HG03378 (cell line): ENCODE measurements around the gene MYO18B.

ENCODE experiments used
- ATAC-seq: cut with Tn5 transposase; IDR thresholded peaks from one replicate; pipeline ENCODE4 v1.9.1; 2021; ENCODE audit warnings: mild to moderate bottlenecking, moderate library complexity; ENCODE audit not compliant: unreplicated experiment

MYO18B gene

GRCh38 chr22:25770333-25770732 lies 28.3 kb downstream of the MYO18B start:
- no peak for ATAC-seq

- ATAC-seq, result no peak
Observed at GRCh38 chr22:25772288-25772687, 30.3 kb downstream of the MYO18B start.

- no peak for ATAC-seq
Observed at GRCh38 chr22:25774575-25775026, 32.6 kb downstream of the MYO18B start.

GRCh38 chr22:25775531-25775930 lies 33.5 kb downstream of the MYO18B start:
- ATAC-seq, result no peak

- ATAC-seq, result no peak
Observed at GRCh38 chr22:25777411-25777810, 35.4 kb downstream of the MYO18B start.

GRCh38 chr22:25777870-25778269 lies 35.9 kb downstream of the MYO18B start:
- ATAC-seq, result no peak

GRCh38 chr22:25779426-25779825 lies 37.4 kb downstream of the MYO18B start:
- ATAC-seq, result no peak

GRCh38 chr22:25779890-25780289 lies 37.9 kb downstream of the MYO18B start:
- no peak for ATAC-seq

GRCh38 chr22:25780673-25781072 lies 38.7 kb downstream of the MYO18B start:
- ATAC-seq, result no peak

GRCh38 chr22:25781801-25782200 lies 39.8 kb downstream of the MYO18B start:
- no peak for ATAC-seq

GRCh38 chr22:25782831-25783230 lies 40.8 kb downstream of the MYO18B start:
- no peak for ATAC-seq

- ATAC-seq, result no peak
Observed at GRCh38 chr22:25783856-25784255, 41.9 kb downstream of the MYO18B start.

- ATAC-seq, result no peak
Observed at GRCh38 chr22:25786165-25786564, 44.2 kb downstream of the MYO18B start.

- no peak for ATAC-seq
Observed at GRCh38 chr22:25791556-25791955, 49.6 kb downstream of the MYO18B start.

- ATAC-seq, result no peak
Observed at GRCh38 chr22:25795478-25795877, 53.5 kb downstream of the MYO18B start.

GRCh38 chr22:25797498-25798290 lies 55.7 kb downstream of the MYO18B start:
- no peak for ATAC-seq

GRCh38 chr22:25800766-25801165 lies 58.8 kb downstream of the MYO18B start:
- ATAC-seq, result no peak

- ATAC-seq, result no peak
Observed at GRCh38 chr22:25802018-25802417, 60.0 kb downstream of the MYO18B start.

GRCh38 chr22:25804676-25805075 lies 62.7 kb downstream of the MYO18B start:
- no peak for ATAC-seq

GRCh38 chr22:25806579-25806978 lies 64.6 kb downstream of the MYO18B start:
- no peak for ATAC-seq

GRCh38 chr22:25814685-25815084 lies 72.7 kb downstream of the MYO18B start:
- ATAC-seq, result no peak

GRCh38 chr22:25815561-25815960 lies 73.6 kb downstream of the MYO18B start:
- ATAC-seq, result no peak

GRCh38 chr22:25816522-25817059 lies 74.6 kb downstream of the MYO18B start:
- no peak for ATAC-seq
